Adrenal gland (tissue), 12 donors: ENCODE data around the gene LDB2. TPM values are rescaled to one million over a fixed set of nuclear protein-coding genes. Genes with fewer than 3 reads are reported as not detected.

Experiments
- DNase-seq, 7 donors: peaks; one replicate each; pipeline ENCODE4 v3.0.0-alpha.2; 2019 to 2020
- H3K27ac ChIP-seq, 5 donors: fragments of 200-600 bp; sonication (generic) in 4 of 5; 1 replicate in 3 of 5; 2 replicates in 2 of 5; pipeline versions ENCODE4 v1.5.1 to v1.8.0; 2016 to 2020; ENCODE audit warnings: mild to moderate bottlenecking in 1 of 5
- H3K27me3 ChIP-seq: fragments of 200-600 bp; 2 replicates; pipeline ENCODE4 v1.8.0; 2021
- H3K36me3 ChIP-seq, 2 donors: fragments of 200-600 bp; replicated peaks in 1 of 2; 1 replicate in 1 of 2; 2 replicates in 1 of 2; pipeline versions ENCODE4 v1.5.1 to v1.8.0; 2018 to 2022
- H3K4me1 ChIP-seq, 2 donors: fragments of 200-600 bp; replicated peaks in 1 of 2; 1 replicate in 1 of 2; 2 replicates in 1 of 2; pipeline versions ENCODE4 v1.5.1 to v1.8.0; 2018 to 2021
- H3K4me3 ChIP-seq, 4 donors: fragments of 200-600 bp; sonication (generic) in 3 of 4; one replicate each; pipeline ENCODE4 v1.5.1; 2016 to 2018
- H3K9me3 ChIP-seq, 3 donors: fragments of 200-600 bp; sonication (generic) in 1 of 3; replicated peaks in 1 of 3; 1 replicate in 2 of 3; 2 replicates in 1 of 3; pipeline versions ENCODE4 v1.5.1 to v1.8.0; 2016 to 2021
- POLR2A ChIP-seq, 2 donors: fragments of 450-650 bp; IDR thresholded peaks; one replicate each; pipeline ENCODE4 v1.6.1; 2017; ENCODE audit warnings: antibody characterized with exemption in 2 of 2, mild to moderate bottlenecking in 2 of 2, moderate library complexity in 1 of 2
- whole genome bisulfite sequencing, 4 donors: extraction: QIAGEN DNeasy Blood & Tissue Kit in 2 of 4; methylation state at CpG; one replicate each; pipeline versions ENCODE4 v1.1.5 to v1.1.7; 2013 to 2017; 5-methylcytosine and 5-hydroxymethylcytosine counted together
- intact Hi-C, 2 donors: fragments of 100-400 bp; cut with DNase I; formaldehyde crosslinking; loops; one replicate each; pipeline versions ENCODE4 v1.14.1 to v1.15.0; 2022 to 2023
- polyA plus RNA-seq, 3 donors: library from polyadenylated mRNA; stranded (reverse); fragments of 200-250 nt in 2 of 3; fragments of 350-450 nt in 1 of 3; fragmentation: Illumina TruSeq in 1 of 3; extraction: RNeasy Lipid Tissue Mini Kit (QIAGEN cat#74804) in 1 of 3; gene quantifications; one replicate each; pipeline ENCODE4 v1.2.3, GENCODE V29; 2013 to 2014
- total RNA-seq, 9 donors: library from RNA; depleted of rRNA in 4 of 9; stranded (reverse); fragments of >200 nt in 4 of 9; fragments of 120-200 nt in 1 of 9; fragmentation: NEBNext Ultra II Directional in 1 of 9; extraction: Animal tissue kit (Norgen Biotek cat#: 25700) in 1 of 9; gene quantifications; one replicate each; pipeline versions ENCODE4 v1.1.0 to v1.2.4, GENCODE V29; 2013 to 2023
- TF ChIP-seq, protein P1 (sequence below), 6 experiments: fragments of 450-650 bp in 4 of 6; fragments of 200-600 bp in 2 of 6; sonication (generic) in 1 of 6; IDR thresholded peaks; 1 replicate in 5 of 6; 2 replicates in 1 of 6; pipeline versions ENCODE4 v1.5.1 to v1.8.0; 2016 to 2021; ENCODE audit warnings: antibody characterized with exemption in 6 of 6, mild to moderate bottlenecking in 2 of 6, moderate library complexity in 1 of 6
- donor health status: healthy with polysubstance abuse.
- donor health status: Bipolar disorder and iron deficiency.
- donor health status: DM: yes; HTN: yes; CAD: no.
- donor health status: DM: no; HTN: no; CAD: no.
- donor health status: DM: no; HTN: no; CAD: no.
- donor health status: DM: yes; HTN: yes; CAD: no.

The LDB2 gene
- total and polyA plus RNA-seq, 12 donors = 17.1 to 51.1 (median 27.0) TPM

DNA sequence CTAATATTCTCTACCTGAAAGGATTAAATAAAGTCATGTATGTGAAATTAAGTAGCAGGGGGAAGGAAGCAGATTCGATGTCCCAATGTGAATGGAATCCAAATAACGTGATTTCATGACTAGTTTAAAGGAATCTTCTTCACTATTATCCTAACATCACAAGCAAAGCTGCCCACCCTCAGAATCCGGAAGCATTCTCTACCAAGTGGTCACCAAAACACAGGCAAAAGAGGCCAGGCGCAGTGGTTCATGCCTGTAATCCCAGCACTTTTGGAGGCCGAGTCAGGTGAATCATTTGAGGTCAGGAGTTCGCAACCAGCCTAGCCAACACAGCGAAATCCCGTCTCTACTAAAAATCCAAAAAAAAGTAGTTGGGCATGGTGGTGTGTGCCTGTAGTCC, 212.9 kb downstream of the LDB2 start:
- no peak overlapping the region for H3K4me3 ChIP-seq
- 85 to 88% (median 86%) methylated on average over 8 of the region's 8 CpGs for WGBS, 4 donors
- peak overlapping the region in 1 of 5 donors; percentile 49 for H3K27ac ChIP-seq
- no peak for TF ChIP-seq POLR2A (IDR thresholded peaks at IDR 0.05)
- TF ChIP-seq, protein P1, sequence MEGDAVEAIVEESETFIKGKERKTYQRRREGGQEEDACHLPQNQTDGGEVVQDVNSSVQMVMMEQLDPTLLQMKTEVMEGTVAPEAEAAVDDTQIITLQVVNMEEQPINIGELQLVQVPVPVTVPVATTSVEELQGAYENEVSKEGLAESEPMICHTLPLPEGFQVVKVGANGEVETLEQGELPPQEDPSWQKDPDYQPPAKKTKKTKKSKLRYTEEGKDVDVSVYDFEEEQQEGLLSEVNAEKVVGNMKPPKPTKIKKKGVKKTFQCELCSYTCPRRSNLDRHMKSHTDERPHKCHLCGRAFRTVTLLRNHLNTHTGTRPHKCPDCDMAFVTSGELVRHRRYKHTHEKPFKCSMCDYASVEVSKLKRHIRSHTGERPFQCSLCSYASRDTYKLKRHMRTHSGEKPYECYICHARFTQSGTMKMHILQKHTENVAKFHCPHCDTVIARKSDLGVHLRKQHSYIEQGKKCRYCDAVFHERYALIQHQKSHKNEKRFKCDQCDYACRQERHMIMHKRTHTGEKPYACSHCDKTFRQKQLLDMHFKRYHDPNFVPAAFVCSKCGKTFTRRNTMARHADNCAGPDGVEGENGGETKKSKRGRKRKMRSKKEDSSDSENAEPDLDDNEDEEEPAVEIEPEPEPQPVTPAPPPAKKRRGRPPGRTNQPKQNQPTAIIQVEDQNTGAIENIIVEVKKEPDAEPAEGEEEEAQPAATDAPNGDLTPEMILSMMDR (IDR thresholded peaks at IDR 0.05) = no peak
- H3K27me3 ChIP-seq = no peaks in the 10 kb centered on the region
- intact Hi-C loops = no loop called here
- no peaks in the 10 kb centered on the region for H3K36me3 ChIP-seq
- no peaks in the 10 kb centered on the region for H3K4me1 ChIP-seq
- no peaks in the 10 kb centered on the region for H3K9me3 ChIP-seq
- DNase-seq = no peak

DNA sequence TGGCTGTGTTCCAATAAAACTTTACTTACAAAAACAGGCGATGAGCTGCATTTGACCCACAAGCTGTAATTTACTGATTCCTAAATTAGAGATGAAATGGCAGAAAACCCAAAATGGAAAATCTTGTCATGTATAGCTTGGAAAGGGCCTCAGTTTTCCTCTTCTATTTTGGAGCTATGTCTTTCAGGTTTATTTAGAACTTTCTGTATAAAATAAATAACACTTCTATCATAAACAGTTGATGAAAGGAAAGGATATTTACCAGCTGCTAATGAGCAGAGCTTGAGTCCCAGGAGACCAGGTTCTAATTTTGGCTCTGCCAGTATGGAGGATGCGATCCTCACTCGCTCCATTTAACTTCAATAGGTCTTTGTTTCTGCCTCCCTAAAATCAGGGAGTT, 213.5 kb downstream of the LDB2 start:
- Histone ChIP-seq H3K9me3 (no peaks in the 10 kb centered on the region), H3K4me3 (no peak overlapping the region), H3K27ac (no peak overlapping the region), H3K4me1 (no peaks in the 10 kb centered on the region), H3K27me3 (no peaks in the 10 kb centered on the region), H3K36me3 (no peaks in the 10 kb centered on the region)
- intact Hi-C loops = no loop called here
- TF ChIP-seq, protein P1 (IDR thresholded peaks at IDR 0.05) = no peak
- TF ChIP-seq POLR2A (IDR thresholded peaks at IDR 0.05) = no peak
- 77 to 91% (median 86%) methylated on average over 3 of the region's 3 CpGs for WGBS, 4 donors
- DNase-seq = no peak

DNA sequence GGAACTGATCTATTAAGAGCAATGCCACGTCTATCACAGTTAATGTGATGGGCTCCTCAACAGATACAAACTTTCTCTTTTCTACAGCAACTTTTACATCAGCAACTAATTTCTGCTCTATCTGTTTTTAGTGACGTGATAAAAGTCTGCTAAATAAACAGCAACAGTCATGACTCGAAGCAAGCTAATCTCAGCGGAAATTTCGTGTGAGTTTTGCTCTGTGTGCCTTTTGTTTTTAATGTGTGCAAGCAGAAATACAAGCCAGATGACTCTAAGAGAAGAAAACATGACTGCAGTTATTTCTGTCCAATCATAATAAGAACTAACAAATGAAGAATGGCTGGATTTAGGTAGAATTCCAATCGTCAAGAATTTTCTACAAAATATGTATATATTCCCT, 214.3 kb downstream of the LDB2 start:
- no peaks in the 10 kb centered on the region for H3K9me3 ChIP-seq
- no peak for DNase-seq
- no peak for TF ChIP-seq POLR2A (IDR thresholded peaks at IDR 0.05)
- TF ChIP-seq, protein P1 (IDR thresholded peaks at IDR 0.05) = no peak
- no peaks in the 10 kb centered on the region for H3K36me3 ChIP-seq
- no peak overlapping the region for H3K4me3 ChIP-seq
- peak overlapping the region in 1 of 5 donors; percentile 20 for H3K27ac ChIP-seq
- 57 to 67% (median 61%) methylated on average over 6 of the region's 6 CpGs for WGBS, 4 donors
- H3K27me3 ChIP-seq = no peaks in the 10 kb centered on the region
- no peaks in the 10 kb centered on the region for H3K4me1 ChIP-seq
- intact Hi-C loops = no loop called here

DNA sequence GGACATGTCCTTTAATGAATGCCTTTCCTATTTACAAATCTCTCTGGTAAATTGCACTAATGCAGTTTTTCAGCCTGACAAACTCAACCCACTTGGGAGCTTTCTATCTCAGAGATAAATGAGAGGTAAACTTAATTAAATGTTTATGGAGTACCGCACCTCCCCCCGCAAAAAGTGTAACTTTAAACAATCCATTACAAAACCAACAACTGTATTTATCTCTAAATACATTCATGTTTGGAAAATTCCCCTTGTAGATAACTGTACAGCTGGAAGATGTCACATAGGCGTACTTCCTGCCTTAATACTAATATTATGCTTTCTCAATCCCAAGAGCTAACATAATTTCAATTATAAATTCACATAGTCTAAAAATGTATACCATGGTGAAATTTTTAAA, 215.5 kb downstream of the LDB2 start:
- H3K36me3 ChIP-seq = no peaks in the 10 kb centered on the region
- no peaks in the 10 kb centered on the region for H3K9me3 ChIP-seq
- H3K27me3 ChIP-seq = no peaks in the 10 kb centered on the region
- TF ChIP-seq, protein P1 (IDR thresholded peaks at IDR 0.05) = no peak
- TF ChIP-seq POLR2A (IDR thresholded peaks at IDR 0.05) = no peak
- intact Hi-C loops = no loop called here
- DNase-seq = no peak
- H3K4me3 ChIP-seq = no peak overlapping the region
- WGBS, 4 donors = 71 to 83% (median 80%) methylated on average over 3 of the region's 3 CpGs
- H3K4me1 ChIP-seq = no peaks in the 10 kb centered on the region
- peak overlapping the region in 1 of 5 donors; percentile 25 for H3K27ac ChIP-seq
